Measurements from ENCODE around the gene TAOK1. TPM values are rescaled to one million over a fixed set of nuclear protein-coding genes. Genes with fewer than 3 reads are reported as not detected.
A peak's percentile ranks its signal among the peaks of the same experiment; 100 is the strongest.

The TAOK1 gene
- total and polyA plus RNA-seq, 2 of the 13 experiments (the other 11 are each of a cell fraction or from before 2014, with no cell fraction given) = 14.1 to 23.0 TPM

- peak overlapping the region; percentile 74 for H3K27ac ChIP-seq (ENCODE audit: extremely low read length, insufficient read depth, low read length)
- CTCF ChIA-PET (ENCODE audit: low intra/inter-chr PET ratio, low total read pairs) = no interaction called here
- no TSS peak for BruUV-seq (replicated peaks)
- no peak for FAIRE-seq
- H3K36me3 ChIP-seq (replicated peaks in 1 of 2; ENCODE audit: control insufficient read depth in 1 of 2, insufficient read depth in 2 of 2, low read length in 2 of 2) = peaks cover 1 to 30% of the 10 kb centered on the region in 2 experiments; a peak in 3 of 5 replicates
- POLR2A ChIA-PET = no interaction called here
- intact Hi-C loops (cut with micrococcal nuclease; ENCODE audit: unreplicated experiment) (no loop called here), in situ Hi-C loops (cut with HindIII; ENCODE audit: extremely low pct_ligation_motif_present, low pct_unique_long_range_greater_than_20kb) (no loop called here)
- TF ChIP-seq HDAC1 (CRISPR knock-in tag; IDR thresholded peaks at IDR 0.05) (no peak), HOMEZ (CRISPR knock-in tag; IDR thresholded peaks at IDR 0.05; ENCODE audit: low read depth) (no peak), ZNF569 (CRISPR knock-in tag; IDR thresholded peaks at IDR 0.05; ENCODE audit: borderline replicate concordance) (no peak), HES4 (CRISPR knock-in tag; IDR thresholded peaks at IDR 0.05; ENCODE audit: borderline replicate concordance) (no peak), KLF9 (CRISPR knock-in tag; IDR thresholded peaks at IDR 0.05; ENCODE audit: low read depth) (no peak)
- 0 out of 2 replicates have a peak, but pooled peaks cover 13% of the 10 kb centered on the region for H4K20me1 ChIP-seq (ENCODE audit: insufficient read depth, low read length)
- H3K9me3 ChIP-seq (ENCODE audit: low read length) = no peaks in the 10 kb centered on the region
- no peak overlapping the region for H3K4me2 ChIP-seq (ENCODE audit: low read depth, low read length)
- DNase-seq (ENCODE audit: low spot score) = no peak
- 98% methylated on average over 2 of the region's 2 CpGs for WGBS (ENCODE audit: low lambda C conversion rate)
- no peak overlapping the region for H2AFZ ChIP-seq (ENCODE audit: low read length)
- H3K9ac ChIP-seq (ENCODE audit: insufficient read depth, low read depth, low read length) = no peak overlapping the region
- ATAC-seq = no peak
- H3K27me3 ChIP-seq (ENCODE audit: control insufficient read depth in 1 of 2, insufficient read depth in 2 of 2, low read length in 2 of 2) = no peaks in the 10 kb centered on the region
- H3K4me3 ChIP-seq (replicated peaks in 1 of 3; ENCODE audit: insufficient read depth in 1 of 3, low read depth in 2 of 3, low read length in 3 of 3) = no peak overlapping the region
- H3K4me1 ChIP-seq (ENCODE audit: insufficient read depth, low read length) = peaks cover 16% of the 10 kb centered on the region
- peaks cover 55% of the 10 kb centered on the region for H3K79me2 ChIP-seq (ENCODE audit: insufficient read depth, low read length)
These were observed 61.1 kb downstream of the TAOK1 start for GRCh38 chr17:29451121-29451742.

GRCh38 chr17:29458066-29458465 is 67.9 kb downstream of the TAOK1 start:
- ChIA-PET POLR2A (no interaction called here), CTCF (ENCODE audit: low intra/inter-chr PET ratio, low total read pairs) (no interaction called here)
- WGBS (ENCODE audit: low lambda C conversion rate) = 96% methylated on average over 4 of the region's 4 CpGs
- Histone ChIP-seq H3K9ac (ENCODE audit: insufficient read depth, low read depth, low read length) (no peak overlapping the region), H3K9me3 (ENCODE audit: low read length) (no peaks in the 10 kb centered on the region), H3K4me1 (ENCODE audit: insufficient read depth, low read length) (no peaks in the 10 kb centered on the region), H3K4me2 (ENCODE audit: low read depth, low read length) (no peak overlapping the region), H3K36me3 (replicated peaks in 1 of 2; ENCODE audit: control insufficient read depth in 1 of 2, insufficient read depth in 2 of 2, low read length in 2 of 2) (peaks cover 5 to 30% of the 10 kb centered on the region in 2 experiments; a peak in 4 of 5 replicates), H3K4me3 (replicated peaks in 1 of 3; ENCODE audit: insufficient read depth in 1 of 3, low read depth in 2 of 3, low read length in 3 of 3) (no peak overlapping the region), H3K27me3 (ENCODE audit: control insufficient read depth in 1 of 2, insufficient read depth in 2 of 2, low read length in 2 of 2) (no peaks in the 10 kb centered on the region), H3K27ac (ENCODE audit: extremely low read length, insufficient read depth, low read length) (no peak overlapping the region), H2AFZ (ENCODE audit: low read length) (no peak overlapping the region), H4K20me1 (ENCODE audit: insufficient read depth, low read length) (peaks cover 2% of the 10 kb centered on the region; the same call in 1 of the 2 replicates), H3K79me2 (ENCODE audit: insufficient read depth, low read length) (peaks cover 38% of the 10 kb centered on the region)
- no peak for DNase-seq (ENCODE audit: low spot score)
- BruUV-seq (replicated peaks) = no TSS peak
- no peak for ATAC-seq
- no peak for FAIRE-seq
- in situ Hi-C loops (cut with HindIII; ENCODE audit: extremely low pct_ligation_motif_present, low pct_unique_long_range_greater_than_20kb) = no loop called here
- intact Hi-C loops (cut with micrococcal nuclease; ENCODE audit: unreplicated experiment) = no loop called here
- no peak for TF ChIP-seq ZSCAN25 (CRISPR knock-in tag; IDR thresholded peaks at IDR 0.05)
- TF ChIP-seq SRSF9 (IDR thresholded peaks at IDR 0.05; ENCODE audit: borderline replicate concordance, insufficient read depth, low read depth, low read length, poor library complexity, severe bottlenecking) = no peak
- TF ChIP-seq FOXK1 (CRISPR knock-in tag; IDR thresholded peaks at IDR 0.05; ENCODE audit: borderline replicate concordance, low read depth) = no peak
- TF ChIP-seq ZNF674 (CRISPR knock-in tag; IDR thresholded peaks at IDR 0.05; ENCODE audit: low read depth) = no peak
- TF ChIP-seq ZNF549 (CRISPR knock-in tag; IDR thresholded peaks at IDR 0.05) = no peak
- TF ChIP-seq PPARG (CRISPR knock-in tag; conservative IDR thresholded peaks at IDR 0.05) = no peak
- no peak for TF ChIP-seq IRF1 (CRISPR knock-in tag; IDR thresholded peaks at IDR 0.05; ENCODE audit: low read depth)
- no peak for TF ChIP-seq HMG20B (CRISPR knock-in tag; conservative IDR thresholded peaks at IDR 0.05)
- no peak for TF ChIP-seq EEA1 (CRISPR knock-in tag; IDR thresholded peaks at IDR 0.05; ENCODE audit: borderline replicate concordance)
- no peak for TF ChIP-seq ZNF639 (CRISPR knock-in tag; conservative IDR thresholded peaks at IDR 0.05)
- no peak for TF ChIP-seq RELA (CRISPR knock-in tag; IDR thresholded peaks at IDR 0.05)

All from HepG2 (cell line).